ENCODE data around the gene PTPRA.
A peak's percentile ranks its signal among the peaks of the same experiment; 100 is the strongest.

The PTPRA gene

GRCh38 chr20:2849529-2849928 lies 23.8 kb upstream of the PTPRA start:
- DNase-seq (ENCODE audit: low spot score), result no peak

- DNase-seq (ENCODE audit: low spot score), result no peak
These were observed 22.2 kb upstream of the PTPRA start for GRCh38 chr20:2851086-2851485.

GRCh38 chr20:2858591-2858990 lies 14.7 kb upstream of the PTPRA start:
- no peak for DNase-seq (ENCODE audit: low spot score)

- no peak for DNase-seq (ENCODE audit: low spot score)
These were observed 13.8 kb upstream of the PTPRA start for GRCh38 chr20:2859330-2860121.

- no peak for DNase-seq (ENCODE audit: low spot score)
These were observed 8.7 kb upstream of the PTPRA start for GRCh38 chr20:2864626-2865025.

- no peak for DNase-seq (ENCODE audit: low spot score)
These were observed 8.2 kb upstream of the PTPRA start for GRCh38 chr20:2865101-2865500.

GRCh38 chr20:2865630-2866029 lies 7.7 kb upstream of the PTPRA start:
- no peak for DNase-seq (ENCODE audit: low spot score)

- DNase-seq (ENCODE audit: low spot score), result no peak
These were observed 7.0 kb upstream of the PTPRA start for GRCh38 chr20:2866236-2866635.

- peak; percentile 77 for DNase-seq (ENCODE audit: low spot score)
These were observed 6.0 kb upstream of the PTPRA start for GRCh38 chr20:2867081-2867864.

- DNase-seq (ENCODE audit: low spot score), result no peak
These were observed 3.9 kb upstream of the PTPRA start for GRCh38 chr20:2869381-2869780.

- no peak for DNase-seq (ENCODE audit: low spot score)
These were observed 2.2 kb upstream of the PTPRA start for GRCh38 chr20:2871111-2871465.

- no peak for DNase-seq (ENCODE audit: low spot score)
These were observed 1.4 kb upstream of the PTPRA start for GRCh38 chr20:2871661-2872458.

GRCh38 chr20:2872459-2873009 lies 747 bp upstream of the PTPRA start:
- peak; percentile 71 for DNase-seq (ENCODE audit: low spot score)

- DNase-seq (ENCODE audit: low spot score), result no peak
These were observed 413 bp downstream of the PTPRA start for GRCh38 chr20:2873747-2874041.

- DNase-seq (ENCODE audit: low spot score), result peak; percentile 27
These were observed 1.2 kb downstream of the PTPRA start for GRCh38 chr20:2874456-2874855.

- no peak for DNase-seq (ENCODE audit: low spot score)
These were observed 2.5 kb downstream of the PTPRA start for GRCh38 chr20:2875690-2876203.

GRCh38 chr20:2878515-2878914 lies 5.2 kb downstream of the PTPRA start:
- DNase-seq (ENCODE audit: low spot score), result no peak

- DNase-seq (ENCODE audit: low spot score), result no peak
These were observed 5.9 kb downstream of the PTPRA start for GRCh38 chr20:2879146-2879545.

GRCh38 chr20:2880650-2881049 lies 7.4 kb downstream of the PTPRA start:
- no peak for DNase-seq (ENCODE audit: low spot score)

GRCh38 chr20:2883726-2884637 lies 10.7 kb downstream of the PTPRA start:
- no peak for DNase-seq (ENCODE audit: low spot score)

- no peak for DNase-seq (ENCODE audit: low spot score)
These were observed 14.4 kb downstream of the PTPRA start for GRCh38 chr20:2887715-2888114.

All from hematopoietic multipotent progenitor cell treated with erythropoietin and hydrocortisone succinate and interleukin-3 and kit ligand, for 17 days (in vitro differentiated cells).